Activated CD4-positive, alpha-beta memory T cell treated with anti-CD3 and anti-CD28 coated beads, Interleukin-2, amount 10 ng/mL, durations not matched to agents 7 days and 5 days (primary cell): Measurements from ENCODE around the gene PEX6. TPM values are rescaled to one million over a fixed set of nuclear protein-coding genes. Genes with fewer than 3 reads are reported as not detected.

Experiments used
- CTCF ChIA-PET: fragments of 350-600 bp; sonication (Branson Sonifier 250); formaldehyde crosslinking; loops from one replicate; lab custom pipeline; 2021; ENCODE audit warnings: antibody characterized with exemption, inconsistent platforms; lab: Charles Lee
- POLR2A ChIA-PET: fragments of 350-600 bp; sonication (Branson Sonifier 250); formaldehyde crosslinking; loops from one replicate; lab custom pipeline; 2021; ENCODE audit warnings: antibody characterized with exemption; lab: Charles Lee
- DNase-seq: peaks from one replicate; pipeline ENCODE4 v3.0.0-alpha.2; 2020
- H3K27ac Mint-ChIP-seq: one replicate; pipeline ENCODE4 v1.8.0; 2021; ENCODE audit warnings: mild to moderate bottlenecking, mixed read lengths
- H3K27me3 Mint-ChIP-seq: one replicate; pipeline ENCODE4 v1.8.0; 2021; ENCODE audit warnings: mixed read lengths
- H3K36me3 Mint-ChIP-seq: one replicate; pipeline ENCODE4 v1.8.0; 2021; ENCODE audit warnings: low read depth, mixed read lengths
- H3K4me1 Mint-ChIP-seq: one replicate; pipeline ENCODE4 v1.8.0; 2021; ENCODE audit warnings: mixed read lengths
- H3K4me3 Mint-ChIP-seq: one replicate; pipeline ENCODE4 v1.8.0; 2021; ENCODE audit warnings: mild to moderate bottlenecking, mixed read lengths
- H3K9me3 Mint-ChIP-seq: one replicate; pipeline ENCODE4 v1.8.0; 2021; ENCODE audit warnings: mixed read lengths
- total RNA-seq, 2 experiments: library from RNA; stranded (reverse); gene quantifications; one replicate each; pipeline ENCODE4 v1.2.3, GENCODE V29; 2021

The PEX6 gene
- total RNA-seq, 2 experiments from 2014 or later: 27.4 to 29.1 TPM

GRCh38 chr6:42939810-42940167 lies 39.2 kb downstream of the PEX6 start:
- Mint-ChIP-seq H3K4me3 (no peak overlapping the region), H3K27ac (no peak overlapping the region), H3K36me3 (peaks cover 40% of the 10 kb centered on the region), H3K4me1 (peaks cover 4% of the 10 kb centered on the region), H3K27me3 (no peaks in the 10 kb centered on the region), H3K9me3 (no peaks in the 10 kb centered on the region)
- POLR2A ChIA-PET: interaction anchor here (3.2 kb wide), 1 partner anchor 10 kb away, joined by 17 read pairs; the partner anchor contains the start of gene CNPY3
- no peak for DNase-seq
- CTCF ChIA-PET: no interaction called here

GRCh38 chr6:42938987-42939809 lies 39.8 kb downstream of the PEX6 start:
- DNase-seq: no peak
- Mint-ChIP-seq H3K9me3 (no peaks in the 10 kb centered on the region), H3K4me1 (peaks cover 4% of the 10 kb centered on the region), H3K4me3 (no peak overlapping the region), H3K36me3 (peaks cover 45% of the 10 kb centered on the region), H3K27me3 (no peaks in the 10 kb centered on the region), H3K27ac (no peak overlapping the region)
- CTCF ChIA-PET: no interaction called here
- POLR2A ChIA-PET: interaction anchor here (3.2 kb wide), 1 partner anchor 10 kb away, joined by 17 read pairs; the partner anchor contains the start of gene CNPY3

- DNase-seq: no peak
- Mint-ChIP-seq H3K9me3 (no peaks in the 10 kb centered on the region), H3K4me1 (peaks cover 5% of the 10 kb centered on the region), H3K36me3 (peaks cover 49% of the 10 kb centered on the region), H3K27ac (no peak overlapping the region), H3K27me3 (no peaks in the 10 kb centered on the region), H3K4me3 (no peak overlapping the region)
- ChIA-PET POLR2A (interaction anchor here (3.2 kb wide), 1 partner anchor 9 kb away, joined by 17 read pairs; the partner anchor contains the start of gene CNPY3), CTCF (no interaction called here)
Observed at GRCh38 chr6:42938428-42938796, 40.6 kb downstream of the PEX6 start.

GRCh38 chr6:42937548-42938427 lies 41.2 kb downstream of the PEX6 start:
- no peak for DNase-seq

GRCh38 chr6:42936398-42936797 lies 42.6 kb downstream of the PEX6 start:
- peaks cover 23% of the 10 kb centered on the region for H3K4me1 Mint-ChIP-seq
- DNase-seq: no peak
- H3K36me3 Mint-ChIP-seq: peaks cover 62% of the 10 kb centered on the region
- no peak overlapping the region for H3K4me3 Mint-ChIP-seq
- no peaks in the 10 kb centered on the region for H3K27me3 Mint-ChIP-seq
- ChIA-PET POLR2A (no interaction called here), CTCF (no interaction called here)
- H3K9me3 Mint-ChIP-seq: no peaks in the 10 kb centered on the region
- H3K27ac Mint-ChIP-seq: no peak overlapping the region

More at GRCh38 chr6:42937548-42938427, 41.2 kb downstream of the PEX6 start:
- no peaks in the 10 kb centered on the region for H3K9me3 Mint-ChIP-seq
- H3K27ac Mint-ChIP-seq: no peak overlapping the region
- ChIA-PET CTCF (no interaction called here), POLR2A (interaction anchor here (0.7 kb wide), 1 partner anchor 76 kb away, joined by 3 read pairs; the partner anchor contains the start of gene KLHDC3)
- peaks cover 11% of the 10 kb centered on the region for H3K4me1 Mint-ChIP-seq
- no peaks in the 10 kb centered on the region for H3K27me3 Mint-ChIP-seq
- H3K4me3 Mint-ChIP-seq: no peak overlapping the region
- peaks cover 53% of the 10 kb centered on the region for H3K36me3 Mint-ChIP-seq

- Mint-ChIP-seq H3K36me3 (peaks cover 60% of the 10 kb centered on the region), H3K4me3 (no peak overlapping the region), H3K9me3 (no peaks in the 10 kb centered on the region), H3K27ac (no peak overlapping the region), H3K4me1 (peaks cover 31% of the 10 kb centered on the region), H3K27me3 (no peaks in the 10 kb centered on the region)
- ChIA-PET POLR2A (interaction anchor here (0.9 kb wide), 1 partner anchor 11 kb away, joined by 4 read pairs; no protein-coding TSS in a partner anchor), CTCF (interaction anchor here (1.6 kb wide), 1 partner anchor 79 kb away, joined by 3 read pairs; the partner anchor contains the start of gene KLHDC3)
- no peak for DNase-seq
Observed at GRCh38 chr6:42935322-42935721, 43.7 kb downstream of the PEX6 start.

GRCh38 chr6:42933205-42933604 lies 45.8 kb downstream of the PEX6 start:
- CTCF ChIA-PET: no interaction called here
- Mint-ChIP-seq H3K4me3 (no peak overlapping the region), H3K9me3 (no peaks in the 10 kb centered on the region), H3K4me1 (peaks cover 40% of the 10 kb centered on the region), H3K27me3 (no peaks in the 10 kb centered on the region), H3K36me3 (peaks cover 60% of the 10 kb centered on the region), H3K27ac (no peak overlapping the region)
- DNase-seq: no peak
- POLR2A ChIA-PET: interaction anchor here (1.8 kb wide), 1 partner anchor 46 kb away, joined by 5 read pairs; the partner anchor contains the start of gene PEX6

GRCh38 chr6:42932412-42932811 lies 46.6 kb downstream of the PEX6 start:
- ChIA-PET POLR2A (no interaction called here), CTCF (interaction anchor here (1.4 kb wide), 1 partner anchor 47 kb away, joined by 3 read pairs; the partner anchor contains the start of gene PEX6)
- DNase-seq: no peak
- Mint-ChIP-seq H3K4me3 (peak overlapping the region; percentile 17), H3K27me3 (no peaks in the 10 kb centered on the region), H3K9me3 (no peaks in the 10 kb centered on the region), H3K27ac (no peak overlapping the region), H3K4me1 (peaks cover 40% of the 10 kb centered on the region), H3K36me3 (peaks cover 55% of the 10 kb centered on the region)

- Mint-ChIP-seq H3K9me3 (no peaks in the 10 kb centered on the region), H3K4me1 (peaks cover 36% of the 10 kb centered on the region), H3K4me3 (peak overlapping the region; percentile 100), H3K27ac (peak overlapping the region; percentile 94), H3K36me3 (peaks cover 36% of the 10 kb centered on the region), H3K27me3 (no peaks in the 10 kb centered on the region)
- peak; percentile 62 for DNase-seq
- ChIA-PET CTCF (interaction anchor here (0.8 to 2.3 kb wide), 12 partner anchors 9 to 526 kb away, joined by 3 to 10 read pairs (median 4); partner anchors contain the start of genes CUL7, KLC4, MRPL2 and PPP2R5D), POLR2A (interaction anchor here (0.6 to 2.9 kb wide), 44 partner anchors 9 to 882 kb away, joined by 3 to 57 read pairs (median 4); partner anchors contain the start of genes BICRAL, CUL7, CUL9 and KLC4)
Observed at GRCh38 chr6:42929821-42930360, 49.1 kb downstream of the PEX6 start.

- ChIA-PET POLR2A (interaction anchor here (0.6 to 2.9 kb wide), 43 partner anchors 8 to 881 kb away, joined by 3 to 57 read pairs (median 4); partner anchors contain the start of genes BICRAL, CUL7, CUL9 and KLC4), CTCF (interaction anchor here (0.6 to 2.3 kb wide), 16 partner anchors 8 to 526 kb away, joined by 3 to 10 read pairs (median 3); partner anchors contain the start of genes CUL7, KLC4, KLHDC3 and MEA1)
- peak; percentile 98 for DNase-seq
- Mint-ChIP-seq H3K4me3 (peak within 1 kb of the TSS; percentile 100), H3K27ac (peak within 1 kb of the TSS; percentile 94), H3K27me3 (no peaks in the 10 kb centered on the region), H3K9me3 (no peaks in the 10 kb centered on the region), H3K4me1 (peaks cover 36% of the 10 kb centered on the region), H3K36me3 (peaks cover 31% of the 10 kb centered on the region)
Observed at GRCh38 chr6:42928986-42929820, 49.8 kb downstream of the PEX6 start, which contains the start of gene CNPY3. TSS of gene CNPY3 (plus strand) at chr6:42929480. CDS start at chr6:42929571, 91 bp downstream.

- peaks cover 9% of the 10 kb centered on the region for H3K4me1 Mint-ChIP-seq
- CTCF ChIA-PET: no interaction called here
- POLR2A ChIA-PET: no interaction called here
- peaks cover 8% of the 10 kb centered on the region for H3K36me3 Mint-ChIP-seq
- peaks cover 2% of the 10 kb centered on the region for H3K27me3 Mint-ChIP-seq
- no peaks in the 10 kb centered on the region for H3K9me3 Mint-ChIP-seq
- no peak overlapping the region for H3K27ac Mint-ChIP-seq
- DNase-seq: no peak
- no peak overlapping the region for H3K4me3 Mint-ChIP-seq
Observed at GRCh38 chr6:42925248-42925857, 53.6 kb downstream of the PEX6 start.
